ENCODE results near the gene CLTA. TPM values are rescaled to one million over a fixed set of nuclear protein-coding genes. Genes with fewer than 3 reads are reported as not detected.

Gene CLTA
- total and polyA plus RNA-seq, 9 donors: 170 to 243 (median 216) TPM

- no peak overlapping the region for H3K4me3 ChIP-seq
- WGBS, 3 donors: 11 to 47% (median 20%) methylated on average over 6 of the region's 6 CpGs
- intact Hi-C loops (cut with DNase I): no loop called here
These were observed 58.5 kb downstream of the CLTA start for GRCh38 chr9:36249189-36249588.

DNA sequence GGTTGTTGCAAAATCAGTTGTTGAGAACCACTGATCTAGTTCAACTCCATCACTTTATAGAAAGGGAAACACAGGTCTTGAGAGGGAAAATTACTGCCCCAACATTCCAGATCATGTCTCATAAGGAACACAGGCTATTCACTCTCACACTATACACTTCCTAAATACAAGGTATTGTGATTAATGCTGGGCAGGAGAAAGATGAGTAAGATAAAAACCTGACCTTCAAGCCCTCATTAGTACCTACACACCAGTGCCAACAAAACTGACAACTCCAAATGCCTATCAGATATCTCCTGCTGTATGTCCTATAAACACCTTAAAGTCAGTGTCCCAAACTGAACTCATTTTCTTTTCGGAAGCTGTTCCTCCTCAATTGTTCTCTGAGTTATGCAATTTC is 59.4 kb downstream of the CLTA start:
- Histone ChIP-seq H3K9me3 (no peaks in the 10 kb centered on the region), H3K4me1 (ENCODE audit: insufficient read depth) (peaks cover under 1% of the 10 kb centered on the region), H3K27ac (no peak overlapping the region), H3K4me3 (no peak overlapping the region), H3K27me3 (no peaks in the 10 kb centered on the region), H3K36me3 (no peaks in the 10 kb centered on the region)
- DNase-seq: no peak
- TF ChIP-seq, protein P1, sequence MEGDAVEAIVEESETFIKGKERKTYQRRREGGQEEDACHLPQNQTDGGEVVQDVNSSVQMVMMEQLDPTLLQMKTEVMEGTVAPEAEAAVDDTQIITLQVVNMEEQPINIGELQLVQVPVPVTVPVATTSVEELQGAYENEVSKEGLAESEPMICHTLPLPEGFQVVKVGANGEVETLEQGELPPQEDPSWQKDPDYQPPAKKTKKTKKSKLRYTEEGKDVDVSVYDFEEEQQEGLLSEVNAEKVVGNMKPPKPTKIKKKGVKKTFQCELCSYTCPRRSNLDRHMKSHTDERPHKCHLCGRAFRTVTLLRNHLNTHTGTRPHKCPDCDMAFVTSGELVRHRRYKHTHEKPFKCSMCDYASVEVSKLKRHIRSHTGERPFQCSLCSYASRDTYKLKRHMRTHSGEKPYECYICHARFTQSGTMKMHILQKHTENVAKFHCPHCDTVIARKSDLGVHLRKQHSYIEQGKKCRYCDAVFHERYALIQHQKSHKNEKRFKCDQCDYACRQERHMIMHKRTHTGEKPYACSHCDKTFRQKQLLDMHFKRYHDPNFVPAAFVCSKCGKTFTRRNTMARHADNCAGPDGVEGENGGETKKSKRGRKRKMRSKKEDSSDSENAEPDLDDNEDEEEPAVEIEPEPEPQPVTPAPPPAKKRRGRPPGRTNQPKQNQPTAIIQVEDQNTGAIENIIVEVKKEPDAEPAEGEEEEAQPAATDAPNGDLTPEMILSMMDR (IDR thresholded peaks at IDR 0.05): no peak
- TF ChIP-seq POLR2A (IDR thresholded peaks at IDR 0.05) (no peak), EP300 (IDR thresholded peaks at IDR 0.05) (no peak)
- intact Hi-C loops (cut with DNase I): no loop called here
- 86 to 97% (median 95%) methylated on average over 1 of the region's 1 CpG for WGBS, 3 donors

More at GRCh38 chr9:36249189-36249588, 58.5 kb downstream of the CLTA start:
- H3K36me3 ChIP-seq: no peaks in the 10 kb centered on the region
- TF ChIP-seq, protein P1 (IDR thresholded peaks at IDR 0.05): no peak
- TF ChIP-seq POLR2A (IDR thresholded peaks at IDR 0.05) (no peak), EP300 (IDR thresholded peaks at IDR 0.05) (no peak)
- no peaks in the 10 kb centered on the region for H3K9me3 ChIP-seq
- H3K27me3 ChIP-seq: no peaks in the 10 kb centered on the region
- no peaks in the 10 kb centered on the region for H3K4me1 ChIP-seq (ENCODE audit: insufficient read depth)
- no peak overlapping the region for H3K27ac ChIP-seq
- no peak for DNase-seq

- no peak overlapping the region for H3K27ac ChIP-seq
These were observed 60.7 kb downstream of the CLTA start for GRCh38 chr9:36251428-36251827.

DNA sequence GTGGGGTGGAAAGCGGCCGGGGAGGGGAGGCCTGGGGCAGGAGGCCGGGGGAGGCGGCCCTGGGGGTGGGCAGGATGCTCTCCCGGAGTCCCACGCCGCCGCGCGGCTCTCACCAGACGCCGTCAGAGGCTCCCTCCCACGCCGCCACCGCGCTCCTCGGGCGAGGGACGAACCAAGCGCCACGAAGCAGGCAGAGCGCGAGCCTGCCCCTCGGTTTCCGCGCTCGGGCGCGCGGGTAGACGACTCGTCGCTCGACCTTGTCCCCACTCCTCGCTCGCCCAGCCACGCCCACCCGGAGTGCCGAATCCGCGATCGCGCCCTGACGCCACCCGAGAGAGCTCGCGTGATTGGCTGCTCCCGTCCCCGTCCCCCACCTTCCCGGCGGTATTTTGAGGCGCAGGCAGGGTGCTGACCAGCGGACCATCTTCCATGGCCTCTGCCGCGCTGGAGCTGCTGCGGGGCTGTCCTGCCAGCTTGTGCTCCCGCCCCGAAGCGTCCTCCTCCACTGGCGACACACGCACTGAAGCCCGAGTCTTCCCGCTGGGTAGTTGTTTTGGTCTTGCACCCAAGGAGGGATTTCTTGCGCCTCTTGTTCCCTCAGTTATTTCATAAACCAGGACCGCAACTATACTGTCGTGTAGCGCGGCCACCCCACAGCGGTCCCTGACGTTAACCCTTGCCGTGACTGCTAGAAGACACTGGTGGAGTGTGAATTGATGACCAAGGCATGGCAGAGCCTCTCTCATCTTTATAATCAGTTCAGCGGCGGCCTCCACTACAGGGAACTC is 67.7 kb downstream of the CLTA start, which contains the start of gene GNE:
TSS of gene GNE (minus strand) at position 241 of the 788 bp plus-strand sequence. CDS start 9,093 bp downstream, outside the sequence.
- WGBS, 3 donors: 1 to 4% (median 2%) methylated on average over 21 to 73 of the region's 73 CpGs
- Histone ChIP-seq H3K4me3 (peak within 1 kb of the TSS; percentile 99), H3K27me3 (no peaks in the 10 kb centered on the region), H3K27ac (peak within 1 kb of the TSS; percentile 95 to 96), H3K9me3 (no peaks in the 10 kb centered on the region), H3K36me3 (no peaks in the 10 kb centered on the region), H3K4me1 (ENCODE audit: insufficient read depth) (peaks cover 6% of the 10 kb centered on the region)
- peak; percentile 98 to 99 (median 98) for DNase-seq
- TF ChIP-seq, protein P1 (IDR thresholded peaks at IDR 0.05): no peak
- TF ChIP-seq POLR2A (IDR thresholded peaks at IDR 0.05): peak; percentile 94
- intact Hi-C loops (cut with DNase I): no loop called here

More at GRCh38 chr9:36251428-36251827, 60.7 kb downstream of the CLTA start:
- peaks cover 1% of the 10 kb centered on the region for H3K4me1 ChIP-seq (ENCODE audit: insufficient read depth)
- no peaks in the 10 kb centered on the region for H3K9me3 ChIP-seq
- no peaks in the 10 kb centered on the region for H3K27me3 ChIP-seq
- no peaks in the 10 kb centered on the region for H3K36me3 ChIP-seq
- DNase-seq: no peak
- TF ChIP-seq, protein P1 (IDR thresholded peaks at IDR 0.05): no peak
- no peak overlapping the region for H3K4me3 ChIP-seq
- 89 to 96% (median 93%) methylated on average over 1 of the region's 1 CpG for WGBS, 3 donors
- intact Hi-C loops (cut with DNase I): no loop called here

Measured in ovary (tissue), 9 donors.